GM21447 (cell line): ENCODE measurements around the gene NR1I3.
"Not testable (repeated sequence)": the region's sequence is repeated elsewhere in the genome, so short reads cannot be mapped to it uniquely, and the experiment has no call there.

Source experiments
- ATAC-seq: cut with Tn5 transposase; IDR thresholded peaks from one replicate; pipeline ENCODE4 v1.9.1; 2021; ENCODE audit not compliant: unreplicated experiment

Gene NR1I3

GRCh38 chr1:161250829-161251228 lies 12.8 kb upstream of the NR1I3 start:
- no peak for ATAC-seq

GRCh38 chr1:161250100-161250499 lies 12.1 kb upstream of the NR1I3 start:
- ATAC-seq = not testable (repeated sequence)

- no peak for ATAC-seq
Observed at GRCh38 chr1:161244888-161245287, 6.9 kb upstream of the NR1I3 start.

GRCh38 chr1:161242313-161242712 lies 4.3 kb upstream of the NR1I3 start:
- no peak for ATAC-seq

- no peak for ATAC-seq
Observed at GRCh38 chr1:161241682-161242081, 3.7 kb upstream of the NR1I3 start.

- no peak for ATAC-seq
Observed at GRCh38 chr1:161235957-161236775, 1.8 kb downstream of the NR1I3 start.

- ATAC-seq = no peak
Observed at GRCh38 chr1:161233102-161233501, 4.9 kb downstream of the NR1I3 start.

GRCh38 chr1:161230762-161231161 lies 7.2 kb downstream of the NR1I3 start:
- ATAC-seq = no peak

- ATAC-seq = no peak
Observed at GRCh38 chr1:161229896-161230295, 8.1 kb downstream of the NR1I3 start.

- no peak for ATAC-seq
Observed at GRCh38 chr1:161228032-161228431, 10.0 kb downstream of the NR1I3 start.

- ATAC-seq = peak; percentile 33
Observed at GRCh38 chr1:161227196-161227871, 10.7 kb downstream of the NR1I3 start.

- no peak for ATAC-seq
Observed at GRCh38 chr1:161226759-161227158, 11.2 kb downstream of the NR1I3 start.

GRCh38 chr1:161226320-161226711 lies 11.7 kb downstream of the NR1I3 start:
- no peak for ATAC-seq

GRCh38 chr1:161225534-161226319 lies 12.3 kb downstream of the NR1I3 start, which contains the start of gene TOMM40L:
TSS of gene TOMM40L (plus strand) at chr1:161226060. CDS start at chr1:161226490, 430 bp downstream.
- peak; percentile 90 for ATAC-seq

GRCh38 chr1:161225178-161225533 lies 12.8 kb downstream of the NR1I3 start:
- peak; percentile 1 for ATAC-seq

- not testable (repeated sequence) for ATAC-seq
Observed at GRCh38 chr1:161224695-161225087, 13.3 kb downstream of the NR1I3 start.

- ATAC-seq = no peak
Observed at GRCh38 chr1:161223805-161224694, 14.0 kb downstream of the NR1I3 start.

GRCh38 chr1:161222175-161223019 lies 15.6 kb downstream of the NR1I3 start:
- ATAC-seq = no peak

GRCh38 chr1:161220002-161220401 lies 18.0 kb downstream of the NR1I3 start:
- ATAC-seq = no peak
